Stimulated activated CD4-positive, alpha-beta T cell treated with anti-CD3 and anti-CD28 coated beads, TNF-alpha, amount 100 ng/mL, for 24 hours (primary cell): Measurements from ENCODE around the gene ING5.
A peak's percentile ranks its signal among the peaks of the same experiment; 100 is the strongest.
"Not testable (repeated sequence)": the region's sequence is repeated elsewhere in the genome, so short reads cannot be mapped to it uniquely, and the experiment has no call there.

Source experiments
- DNase-seq, 3 experiments: peaks; one replicate each; pipeline ENCODE4 v3.0.0-alpha.2; 2020; ENCODE audit warnings: low read depth in 3 of 3

ING5 gene

GRCh38 chr2:241701399-241702154 lies at the start of gene ING5:
Gene ING5 (plus strand): TSS chr2:241702039. CDS start chr2:241702066, 27 bp downstream.
- peak; percentile 90 to 97 (median 96) for DNase-seq

GRCh38 chr2:241652142-241652541 lies 49.7 kb upstream of the ING5 start:
- DNase-seq = no peak

DNA sequence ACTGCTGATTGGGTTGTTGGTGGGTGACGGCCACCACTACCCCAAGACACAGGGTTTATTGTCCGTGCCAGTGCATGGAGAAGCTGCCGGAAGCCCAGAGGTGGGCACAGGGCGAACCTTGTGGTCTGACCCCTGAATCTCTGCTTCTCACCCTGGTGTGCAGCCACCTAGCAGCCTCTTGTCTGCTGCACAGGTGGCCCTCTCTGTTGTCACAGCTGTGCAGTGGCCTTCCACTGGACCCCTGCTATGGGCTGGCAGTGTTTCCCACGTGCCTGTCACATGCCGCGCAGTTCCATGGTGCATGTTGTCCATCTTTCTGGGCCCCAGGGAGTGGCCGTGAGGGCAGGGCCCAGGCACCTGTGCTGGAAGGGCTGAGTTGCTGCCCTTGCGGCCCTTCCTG lies 49.1 kb upstream of the ING5 start:
- no peak for DNase-seq

DNA sequence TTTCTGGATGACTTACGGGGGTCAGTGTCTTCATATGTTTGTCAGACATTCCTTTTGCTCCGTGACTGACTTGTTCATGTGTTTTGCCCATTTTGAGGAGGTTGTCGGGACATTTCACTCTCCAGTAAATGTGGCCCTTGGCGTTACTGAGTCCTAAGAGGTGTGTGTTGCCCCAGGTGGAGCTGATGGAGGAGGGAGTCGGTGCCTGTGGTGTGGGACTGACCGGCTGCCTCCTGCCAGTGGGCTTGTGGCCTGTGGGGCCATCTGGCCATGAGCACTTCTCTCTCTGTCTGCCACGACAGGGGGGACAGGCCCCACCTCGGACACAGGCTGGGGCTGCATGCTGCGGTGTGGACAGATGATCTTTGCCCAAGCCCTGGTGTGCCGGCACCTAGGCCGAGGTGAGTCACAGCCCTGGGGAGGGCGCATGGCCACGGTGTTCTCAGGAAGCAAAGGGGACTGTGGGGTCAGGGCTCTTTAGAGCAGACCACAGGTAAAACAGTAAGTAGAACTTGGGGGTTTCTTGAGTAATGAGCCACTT lies 48.6 kb upstream of the ING5 start:
- DNase-seq = no peak

GRCh38 chr2:241654551-241654950 lies 47.3 kb upstream of the ING5 start:
- DNase-seq = no peak

- DNase-seq = no peak
Measured at GRCh38 chr2:241655516-241656189, 46.2 kb upstream of the ING5 start.

DNA sequence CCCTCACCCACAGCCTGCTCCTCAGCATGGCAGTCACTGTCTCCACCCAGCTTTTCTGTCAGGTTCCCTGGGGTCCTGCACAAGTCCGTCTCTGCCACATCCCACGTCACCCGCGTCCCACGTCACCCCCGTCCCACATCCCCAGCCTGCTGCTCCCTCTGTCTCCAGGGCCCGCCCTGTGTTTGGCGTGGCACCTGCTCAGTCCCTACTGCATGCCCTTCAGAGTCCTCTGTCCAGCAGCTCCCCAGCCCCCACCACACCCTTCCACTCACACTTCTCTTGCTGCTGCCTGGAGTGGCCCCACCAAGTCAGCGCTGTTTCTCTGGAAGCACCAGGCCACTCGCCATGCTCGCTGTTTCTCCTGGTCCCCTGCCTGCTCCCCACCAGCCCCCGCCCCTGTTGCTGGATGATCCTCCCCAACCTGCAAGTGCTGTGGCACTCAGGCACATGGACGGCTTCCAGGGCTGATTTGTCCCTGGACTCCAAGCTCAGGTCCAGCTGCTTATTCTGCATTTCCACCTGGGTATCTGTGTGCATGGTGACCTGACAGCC lies 45.6 kb upstream of the ING5 start:
- no peak for DNase-seq

DNA sequence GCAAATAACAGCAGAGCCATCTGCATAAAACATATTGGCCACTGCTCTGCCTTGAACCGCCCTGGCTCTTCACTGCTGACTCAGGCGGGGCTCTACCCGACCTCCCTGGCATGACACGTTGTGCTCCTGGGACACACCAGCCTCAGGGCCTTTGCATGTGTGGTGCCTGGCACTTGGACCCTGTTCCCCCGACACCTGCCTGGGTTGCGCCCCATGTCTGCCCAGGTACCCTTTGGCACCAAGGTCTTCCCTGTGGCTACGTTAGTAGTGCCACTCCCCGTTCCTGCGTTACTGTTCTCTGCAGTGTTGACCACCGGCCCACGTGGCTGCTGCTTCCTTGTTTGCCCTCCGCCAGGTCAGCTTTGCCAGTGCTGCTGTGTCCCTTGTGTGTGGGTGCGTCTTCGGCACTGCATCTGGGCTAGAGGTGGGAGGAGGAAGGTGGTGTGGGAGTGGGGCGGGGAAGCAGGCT lies 44.0 kb upstream of the ING5 start:
- no peak for DNase-seq

DNA sequence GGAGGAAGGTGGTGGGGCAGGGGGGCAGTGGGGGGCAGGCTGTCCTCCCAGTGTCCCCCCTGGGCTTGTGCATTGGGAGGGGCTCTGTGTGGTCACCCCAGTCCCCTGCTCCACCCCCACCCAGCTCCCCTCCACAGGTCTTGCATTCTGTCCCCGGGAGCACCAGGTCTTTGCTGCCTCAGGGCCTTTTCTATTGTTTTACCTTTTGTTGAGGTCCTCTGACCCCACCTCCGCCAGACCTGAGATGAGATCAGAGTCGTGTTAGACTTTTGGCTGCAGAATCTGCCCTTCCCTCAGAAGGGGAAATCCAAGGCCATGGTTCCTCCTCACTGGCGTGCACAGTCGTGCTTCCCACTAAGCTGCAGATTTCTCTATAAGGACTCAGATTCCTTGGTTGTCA lies 43.5 kb upstream of the ING5 start:
- no peak for DNase-seq

DNA sequence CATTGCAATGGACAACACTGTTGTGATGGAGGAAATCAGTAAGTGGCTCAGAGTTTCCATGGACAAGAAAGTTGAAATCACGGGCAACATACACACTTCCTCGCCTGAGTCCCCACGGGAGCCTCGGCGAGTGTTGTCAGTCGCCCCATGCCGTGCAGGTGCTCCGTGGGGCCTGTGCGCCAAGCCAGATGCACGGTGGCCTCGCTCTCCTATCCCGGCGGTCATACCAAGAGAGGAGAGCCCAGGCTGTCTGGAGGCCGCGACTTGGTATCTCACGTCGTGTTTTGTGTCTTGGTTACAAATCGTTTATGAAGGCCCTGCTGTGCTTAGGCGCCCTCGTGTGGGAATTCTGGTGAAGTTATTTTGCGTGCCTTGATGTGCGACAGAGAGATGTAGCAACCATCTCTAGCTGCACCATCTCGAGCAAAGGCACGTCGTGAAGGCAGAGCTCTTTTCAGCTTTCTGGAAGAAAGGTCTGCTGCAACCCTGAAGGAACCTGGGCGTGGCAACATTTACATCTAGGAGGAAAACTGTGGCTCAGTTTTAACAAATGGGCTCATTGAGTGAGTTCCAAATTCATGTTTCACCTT lies 42.6 kb upstream of the ING5 start:
- peak in 2 of 3 experiments; percentile 22 to 29 for DNase-seq

DNA sequence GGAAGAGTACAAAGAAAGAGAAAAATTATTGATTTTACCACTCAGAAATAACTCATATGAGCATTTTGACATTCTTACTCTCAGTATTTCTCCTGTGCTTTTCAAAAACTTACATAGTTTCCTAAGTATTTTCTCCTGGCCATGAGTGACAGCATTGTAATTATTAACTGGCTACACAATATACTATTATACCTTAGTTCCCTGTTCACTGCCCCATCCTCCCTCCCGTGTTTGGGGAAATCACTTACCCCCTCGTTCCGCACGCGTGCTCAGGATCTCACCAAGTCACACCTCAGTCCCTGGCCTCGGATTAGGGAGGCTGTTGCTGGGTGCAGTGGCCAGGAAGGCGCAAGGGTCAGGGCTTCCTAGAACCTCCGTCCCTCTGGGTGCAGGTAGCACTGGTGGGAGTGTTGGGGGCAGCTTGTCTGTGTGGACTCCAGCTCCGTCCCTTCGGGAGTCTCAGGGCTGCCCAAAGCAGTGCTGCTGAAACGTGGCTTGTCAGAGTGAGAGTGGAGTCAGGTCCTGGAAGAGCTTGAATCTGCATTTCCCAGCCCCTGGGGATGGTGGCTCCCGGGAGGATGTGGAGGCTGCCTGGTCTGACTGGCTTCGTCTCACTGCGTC lies 41.1 kb upstream of the ING5 start:
- no peak for DNase-seq

GRCh38 chr2:241662731-241663130 lies 39.1 kb upstream of the ING5 start:
- not testable (repeated sequence) for DNase-seq

DNA sequence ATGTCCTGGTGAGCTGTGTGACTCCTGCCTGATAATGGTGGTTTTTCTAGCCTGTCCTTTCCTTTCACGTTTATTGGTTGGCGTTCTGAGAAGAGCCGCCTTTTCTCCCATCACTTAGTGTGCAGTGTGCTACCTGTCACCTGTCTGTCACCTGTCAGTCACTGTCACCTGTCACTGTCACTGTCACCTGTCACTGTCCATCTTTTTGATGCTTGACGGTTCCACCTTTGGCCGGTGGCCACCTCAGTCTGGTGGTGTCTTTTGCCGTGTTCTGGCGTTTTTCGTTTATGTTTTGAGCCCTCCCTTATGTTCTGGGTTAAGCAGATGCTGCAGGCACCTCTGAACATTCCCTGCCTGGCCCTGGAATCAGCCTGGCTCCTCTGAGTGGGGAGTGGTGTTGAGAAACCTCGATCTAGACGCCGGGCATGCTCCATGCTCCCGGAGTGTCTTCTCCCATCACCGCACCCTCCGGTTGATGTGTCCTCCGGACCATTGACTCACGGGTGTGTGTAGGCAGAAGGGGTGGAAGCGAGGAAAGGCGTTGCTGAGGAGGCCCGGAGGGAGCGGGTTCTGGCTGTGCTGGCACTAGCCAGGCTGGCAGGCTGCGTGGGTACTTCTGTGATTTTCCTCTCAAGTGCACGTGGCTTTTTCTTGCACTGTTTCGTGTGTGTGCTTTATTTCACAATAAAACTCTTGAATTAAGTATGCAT lies 36.0 kb upstream of the ING5 start:
- no peak for DNase-seq

DNA sequence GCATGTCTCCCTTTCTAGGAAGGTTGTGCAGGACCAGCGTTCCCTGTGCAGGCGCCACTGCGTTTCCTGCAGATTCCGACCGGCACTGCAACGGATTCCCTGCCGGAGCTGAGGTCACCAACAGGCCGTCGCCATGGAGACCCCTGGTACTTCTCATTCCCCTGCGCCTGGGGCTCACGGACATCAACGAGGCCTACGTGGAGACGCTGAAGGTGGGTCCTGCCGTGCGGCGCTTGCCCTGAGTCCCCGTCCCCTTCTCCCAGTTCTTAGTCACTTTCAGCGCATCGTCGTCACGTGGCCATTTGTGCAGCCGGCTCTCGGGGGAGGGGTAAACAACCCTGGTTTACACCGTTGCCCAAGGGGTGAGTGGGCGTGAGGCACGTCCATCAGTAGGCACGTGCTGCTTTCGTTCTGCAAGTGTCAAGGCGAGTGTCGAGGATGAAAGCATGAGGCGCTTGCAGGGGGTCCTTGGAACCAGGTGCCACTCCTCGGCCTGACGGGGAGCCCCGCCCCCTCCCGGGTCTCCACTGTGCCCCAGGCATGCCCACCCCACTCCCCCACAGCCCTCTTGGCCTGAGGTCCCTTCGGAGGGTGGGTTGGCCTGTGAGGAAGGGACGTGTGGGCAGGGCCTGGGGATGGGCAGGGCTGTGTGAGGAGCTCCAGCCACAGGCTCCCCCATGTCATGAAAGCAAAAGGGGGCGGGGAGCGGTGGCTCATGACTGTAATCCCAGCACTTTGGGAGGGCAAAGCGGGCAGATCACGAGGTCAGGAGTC lies 35.0 kb upstream of the ING5 start:
- DNase-seq = no peak

GRCh38 chr2:241668354-241668753 lies 33.5 kb upstream of the ING5 start:
- DNase-seq = no peak

DNA sequence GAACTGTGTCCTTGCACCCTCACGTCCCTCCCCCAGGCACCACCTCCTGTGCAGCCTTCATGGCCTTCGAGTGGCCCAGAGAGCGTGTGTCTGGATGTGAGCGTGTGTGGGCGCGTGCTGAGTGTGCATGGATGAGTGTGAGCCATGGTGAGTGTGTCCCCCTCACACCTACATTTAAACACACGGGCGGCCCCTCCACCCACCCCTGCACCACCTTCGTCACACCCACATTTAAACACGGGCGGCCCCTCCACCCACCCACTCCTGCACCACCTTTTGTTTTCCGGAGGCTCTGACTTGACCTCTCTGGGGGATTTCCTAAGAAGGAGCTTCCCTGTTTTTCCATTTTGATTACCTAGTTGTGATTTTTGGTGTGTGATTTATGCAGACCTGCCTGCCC lies 33.0 kb upstream of the ING5 start:
- DNase-seq = no peak

DNA sequence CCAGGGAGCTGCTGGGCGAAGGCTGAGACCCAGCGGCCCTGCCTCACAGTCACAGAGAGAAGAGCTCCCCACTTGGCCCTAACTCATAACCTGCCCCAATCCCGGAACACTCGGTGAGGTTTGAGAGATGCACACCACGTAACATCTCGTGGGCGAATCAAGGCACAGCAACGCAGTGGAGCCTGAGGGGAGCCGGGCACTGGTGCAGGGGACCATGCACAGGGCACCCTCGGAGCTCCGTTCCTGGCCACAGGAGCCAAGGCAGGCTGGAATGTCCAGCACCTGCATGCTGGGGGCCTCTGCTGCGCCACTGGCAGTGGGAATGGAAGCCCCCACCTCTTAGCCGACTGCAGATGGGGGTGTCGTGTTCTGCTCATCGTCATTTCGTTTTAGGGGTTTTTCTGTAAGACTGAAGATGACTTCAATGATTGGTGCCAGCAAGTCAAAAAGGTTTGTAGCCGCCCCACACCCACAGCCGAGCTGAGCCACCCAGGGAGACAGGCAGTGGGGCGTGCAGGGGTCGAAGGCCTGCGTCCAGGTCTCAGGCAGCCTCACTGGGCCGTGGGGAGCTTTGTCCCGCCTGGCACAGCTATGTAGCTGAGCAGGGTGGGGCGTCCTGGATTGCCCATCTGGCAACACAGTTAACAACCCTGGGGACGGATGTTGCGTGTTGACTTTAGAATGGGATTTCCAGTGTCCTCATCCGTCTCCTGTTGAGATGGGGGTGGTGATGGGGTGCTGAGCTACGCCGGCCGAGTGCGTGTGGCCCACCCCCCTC lies 31.3 kb upstream of the ING5 start:
- no peak for DNase-seq

DNA sequence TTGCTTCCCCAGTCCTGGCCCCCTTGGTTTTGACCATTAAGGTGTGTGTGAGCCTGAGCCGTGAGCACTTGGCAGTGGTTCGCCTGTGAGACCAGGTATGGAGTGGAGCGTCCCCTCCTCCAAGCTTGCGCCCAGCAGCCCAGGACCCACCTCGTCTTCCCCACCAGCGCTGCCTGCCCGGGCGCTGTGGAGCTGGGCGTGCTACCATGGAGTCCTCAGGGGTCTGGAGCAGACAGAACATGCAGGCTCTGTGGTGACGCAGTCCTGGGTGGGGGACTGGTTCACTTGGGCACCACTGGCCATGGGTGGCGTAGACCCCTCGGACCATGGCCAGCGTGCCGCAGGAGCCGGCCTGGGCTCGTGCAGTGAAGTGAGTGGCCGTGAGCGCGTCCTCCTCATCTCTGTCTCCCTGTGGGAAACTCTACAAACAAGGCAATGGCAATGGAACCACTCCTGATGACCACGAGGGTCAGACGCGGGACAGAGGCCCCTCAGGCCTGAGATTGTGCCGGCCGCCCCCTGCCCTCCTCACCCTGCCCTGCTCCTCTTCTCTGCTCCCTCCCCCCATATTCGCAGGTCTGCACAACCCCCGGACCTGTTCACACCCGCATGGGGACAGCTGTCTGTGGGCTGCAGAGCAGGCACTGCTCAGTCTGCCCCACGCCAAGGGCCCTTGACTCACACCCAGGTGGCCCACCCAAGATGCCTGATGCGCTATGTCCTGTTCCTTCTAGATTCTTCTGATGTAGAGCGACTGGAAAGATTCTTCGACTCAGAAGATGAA lies 30.2 kb upstream of the ING5 start:
- DNase-seq = no peak
